Measurements from ENCODE around the gene SRCIN1.

GRCh38 chr17:38653679-38654078 is 47.9 kb upstream of the SRCIN1 start:
- no peak for TF ChIP-seq CTCF (IDR thresholded peaks at IDR 0.05)
- TF ChIP-seq POLR2A (IDR thresholded peaks at IDR 0.05) = no peak
